ENCODE results near the gene IDE.

Gene IDE

GRCh38 chr10:92567952-92568600, 5.8 kb downstream of the IDE start:
- DNase-seq = no peak

- no peak for DNase-seq
These were observed 11.5 kb downstream of the IDE start for GRCh38 chr10:92562424-92562823.

GRCh38 chr10:92559046-92559445, 14.8 kb downstream of the IDE start:
- no peak for DNase-seq

- no peak for DNase-seq
These were observed 19.9 kb downstream of the IDE start for GRCh38 chr10:92553959-92554358.

- no peak for DNase-seq
These were observed 21.6 kb downstream of the IDE start for GRCh38 chr10:92552310-92552709.

GRCh38 chr10:92550924-92551323, 23.0 kb downstream of the IDE start:
- no peak for DNase-seq

GRCh38 chr10:92547676-92548075, 26.2 kb downstream of the IDE start:
- DNase-seq = no peak

- DNase-seq = no peak
These were observed 28.3 kb downstream of the IDE start for GRCh38 chr10:92545556-92545955.

GRCh38 chr10:92544296-92544695, 29.6 kb downstream of the IDE start:
- no peak for DNase-seq

GRCh38 chr10:92542458-92542857, 31.4 kb downstream of the IDE start:
- DNase-seq = no peak

GRCh38 chr10:92541583-92541982, 32.3 kb downstream of the IDE start:
- no peak for DNase-seq

GRCh38 chr10:92538231-92538958, 35.5 kb downstream of the IDE start:
- no peak for DNase-seq

- DNase-seq = no peak
These were observed 42.9 kb downstream of the IDE start for GRCh38 chr10:92530891-92531535.

GRCh38 chr10:92530421-92530820, 43.5 kb downstream of the IDE start:
- DNase-seq = no peak

GRCh38 chr10:92527716-92528115, 46.2 kb downstream of the IDE start:
- no peak for DNase-seq

GRCh38 chr10:92523639-92524038, 50.3 kb downstream of the IDE start:
- DNase-seq = no peak

GRCh38 chr10:92517034-92517655, 56.7 kb downstream of the IDE start:
- peak in 10 of 14 donors; percentile 0 to 56 (median 8) for DNase-seq

- no peak for DNase-seq
These were observed 65.0 kb downstream of the IDE start for GRCh38 chr10:92508866-92509265.

GRCh38 chr10:92506336-92506735, 67.6 kb downstream of the IDE start:
- no peak for DNase-seq

GRCh38 chr10:92505044-92505443, 68.8 kb downstream of the IDE start:
- DNase-seq = no peak

- DNase-seq = no peak
These were observed 71.5 kb downstream of the IDE start for GRCh38 chr10:92502296-92502808.

- no peak for DNase-seq
These were observed 80.5 kb downstream of the IDE start for GRCh38 chr10:92493362-92493761.

- DNase-seq = no peak
These were observed 81.1 kb downstream of the IDE start for GRCh38 chr10:92492748-92493240.
